Measurements from ENCODE around the gene TMOD1. TPM values are rescaled to one million over a fixed set of nuclear protein-coding genes. Genes with fewer than 3 reads are reported as not detected.

Gene TMOD1
- total and polyA plus RNA-seq, 2 of the 8 experiments (the other 6 are each of a cell fraction or from before 2014, with no cell fraction given), result 0.17 to 0.88 TPM

GRCh38 chr9:97518909-97519307 lies 17.4 kb downstream of the TMOD1 start:
- H3K27me3 ChIP-seq (replicated peaks in 1 of 4; ENCODE audit: control insufficient read depth in 3 of 4, extremely low read depth in 1 of 4, insufficient read depth in 3 of 4, low read length in 3 of 4), result no peaks in the 10 kb centered on the region; a peak in 1 of 7 replicates
- no peak for TF ChIP-seq RAD21 (IDR thresholded peaks at IDR 0.05 in 1 of 2, conservative IDR thresholded peaks at IDR 0.05 in 1 of 2; ENCODE audit: low read depth in 2 of 2, low read length in 2 of 2)
- no peak for TF ChIP-seq POLR2AphosphoS5 (IDR thresholded peaks at IDR 0.05; ENCODE audit: low read depth, low read length)
- no peak for TF ChIP-seq RXRA (IDR thresholded peaks at IDR 0.05; ENCODE audit: insufficient read depth, low read depth, low read length)
- TF ChIP-seq NRF1 (IDR thresholded peaks at IDR 0.05; ENCODE audit: low read depth, low read length), result no peak
- TF ChIP-seq, protein P1, sequence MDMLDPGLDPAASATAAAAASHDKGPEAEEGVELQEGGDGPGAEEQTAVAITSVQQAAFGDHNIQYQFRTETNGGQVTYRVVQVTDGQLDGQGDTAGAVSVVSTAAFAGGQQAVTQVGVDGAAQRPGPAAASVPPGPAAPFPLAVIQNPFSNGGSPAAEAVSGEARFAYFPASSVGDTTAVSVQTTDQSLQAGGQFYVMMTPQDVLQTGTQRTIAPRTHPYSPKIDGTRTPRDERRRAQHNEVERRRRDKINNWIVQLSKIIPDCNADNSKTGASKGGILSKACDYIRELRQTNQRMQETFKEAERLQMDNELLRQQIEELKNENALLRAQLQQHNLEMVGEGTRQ (IDR thresholded peaks at IDR 0.05; ENCODE audit: low read length), result no peak
- TF ChIP-seq SP1 (IDR thresholded peaks at IDR 0.05; ENCODE audit: low read depth, low read length), result no peak
- TF ChIP-seq CTBP2 (IDR thresholded peaks at IDR 0.05; ENCODE audit: borderline replicate concordance, insufficient read depth, insufficient read length, low read length), result no peak
- no peak for TF ChIP-seq GABPA (IDR thresholded peaks at IDR 0.05; ENCODE audit: borderline replicate concordance, insufficient read depth, low read length)
- no peak for TF ChIP-seq ASH2L (IDR thresholded peaks at IDR 0.05; ENCODE audit: low read length)
- TF ChIP-seq E2F6 (IDR thresholded peaks at IDR 0.05), result no peak
- no peak for TF ChIP-seq PHF8 (conservative IDR thresholded peaks at IDR 0.05; ENCODE audit: low read depth, low read length)

More at GRCh38 chr9:97518909-97519307, 17.4 kb downstream of the TMOD1 start:
- no peak overlapping the region for H4K91ac ChIP-seq (replicated peaks; ENCODE audit: insufficient read length, low read length)
- H3K23me2 ChIP-seq (ENCODE audit: low read depth, low read length), result no peaks in the 10 kb centered on the region
- CTCF ChIA-PET (ENCODE audit: partially characterized antibody), result interaction anchor here (1.5 to 2.8 kb wide), 5 partner anchors 16 to 97 kb away, joined by 6 to 15 read pairs (median 10); partner anchors contain the start of gene TMOD1
- no peak overlapping the region for H2BK12ac ChIP-seq (ENCODE audit: low read depth, low read length)
- no peaks in the 10 kb centered on the region for H3K36me3 ChIP-seq (ENCODE audit: control insufficient read depth in 2 of 4, insufficient read depth in 4 of 4, low read length in 3 of 4)
- peaks cover 0 to 2% (median 0%) of the 10 kb centered on the region in 4 experiments; a peak in 1 of 7 replicates for H3K4me1 ChIP-seq (replicated peaks in 1 of 4; ENCODE audit: control insufficient read depth in 3 of 4, insufficient read depth in 4 of 4, low read length in 3 of 4)
- no peak overlapping the region for H3K4ac ChIP-seq (replicated peaks; ENCODE audit: insufficient read length, low read depth, low read length)
- H3K27ac ChIP-seq (ENCODE audit: low read depth, low read length), result no peak overlapping the region
- H4K8ac ChIP-seq (ENCODE audit: extremely low read depth, insufficient read depth, low read length), result no peak overlapping the region
- H2BK15ac ChIP-seq (ENCODE audit: low read length), result no peak overlapping the region
- H2BK5ac ChIP-seq (ENCODE audit: low read depth, low read length), result no peak overlapping the region
- H3K9ac ChIP-seq (replicated peaks in 1 of 4; ENCODE audit: extremely low read depth in 1 of 4, low read depth in 3 of 4, low read length in 3 of 4), result no peak overlapping the region
- no peak for DNase-seq (ENCODE audit: low read depth in 1 of 2, low spot score in 2 of 2)
- WGBS, 2 experiments (ENCODE audit: extremely low coverage in 1 of 2, insufficient coverage in 1 of 2, insufficient read length in 1 of 2, insufficient replicate concordance in 2 of 2, low coverage in 1 of 2, low lambda C conversion rate in 2 of 2, missing lambda C conversion rate in 1 of 2), result 90% methylated on average over 6 of the region's 6 CpGs; no CpG with 5 or more reads in 1 of the 2 experiments
- no peak overlapping the region for H3K4me3 ChIP-seq (ENCODE audit: extremely low read depth in 1 of 4, insufficient read depth in 2 of 4, low read depth in 3 of 4, low read length in 4 of 4)
- no peak overlapping the region for H2BK120ac ChIP-seq (replicated peaks; ENCODE audit: low read depth, low read length)
- POLR2A ChIA-PET (ENCODE audit: partially characterized antibody), result no interaction called here
- no peak overlapping the region for H3K4me2 ChIP-seq (ENCODE audit: insufficient read depth in 1 of 2, low read depth in 2 of 2, low read length in 2 of 2)
- H3K56ac ChIP-seq (replicated peaks; ENCODE audit: insufficient read length, low read depth, low read length), result no peak overlapping the region
- H3K9me3 ChIP-seq (ENCODE audit: insufficient read depth in 2 of 2, low read depth in 1 of 2, low read length in 1 of 2), result no peaks in the 10 kb centered on the region
- no peak overlapping the region for H2AK5ac ChIP-seq (ENCODE audit: low read depth, low read length)
- no peak for FAIRE-seq
- no peak overlapping the region for H2AFZ ChIP-seq (ENCODE audit: low read length)
- no peak overlapping the region for H3K14ac ChIP-seq (ENCODE audit: insufficient read length)
- H3K79me1 ChIP-seq (ENCODE audit: low read depth, low read length), result no peaks in the 10 kb centered on the region
- H2BK20ac ChIP-seq (ENCODE audit: low read length), result no peak overlapping the region
- H3K18ac ChIP-seq (ENCODE audit: extremely low read depth, low read length), result no peak overlapping the region
- no peaks in the 10 kb centered on the region for H4K20me1 ChIP-seq (replicated peaks in 1 of 2; ENCODE audit: control insufficient read depth in 1 of 2, insufficient read depth in 2 of 2, low read length in 2 of 2)
- no peak overlapping the region for H4K5ac ChIP-seq (ENCODE audit: insufficient read length, low read depth, low read length)
- no peaks in the 10 kb centered on the region for H3K79me2 ChIP-seq (ENCODE audit: control insufficient read depth in 1 of 2, insufficient read depth in 2 of 2, low read length in 2 of 2)
- no peak overlapping the region for H3K23ac ChIP-seq (ENCODE audit: insufficient read length)

Measured in H1 (cell line).